Smooth muscle cell (in vitro differentiated cells): Measurements from ENCODE around the gene SH3BGRL2. TPM values are rescaled to one million over a fixed set of nuclear protein-coding genes. Genes with fewer than 3 reads are reported as not detected.
A peak's percentile ranks its signal among the peaks of the same experiment; 100 is the strongest.

Experiments
- DNase-seq: peaks from one replicate; lab custom pipeline; 2025; ENCODE audit not compliant: unreplicated experiment; lab: John Stamatoyannopoulos, UW
- H2AFZ ChIP-seq: fragments of 200-600 bp; sonication (generic); 2 replicates; pipeline ENCODE4 v1.6.0; 2016; ENCODE audit warnings: antibody characterized with exemption, low read depth, mild to moderate bottlenecking
- H3F3A ChIP-seq: fragments of 200-600 bp; sonication (generic); 2 replicates; pipeline ENCODE4 v1.6.0; 2017; ENCODE audit warnings: antibody characterized with exemption, low read depth
- H3K27ac ChIP-seq: fragments of 200-600 bp; sonication (generic); 2 replicates; pipeline ENCODE4 v1.5.1; 2016; ENCODE audit warnings: low read depth, mild to moderate bottlenecking
- H3K27me3 ChIP-seq: fragments of 200-600 bp; sonication (generic); 2 replicates; pipeline ENCODE4 v1.6.1; 2016; ENCODE audit warnings: low read depth, mild to moderate bottlenecking
- H3K36me3 ChIP-seq: fragments of 200-600 bp; sonication (generic); 2 replicates; pipeline ENCODE4 v1.5.1; 2016; ENCODE audit warnings: low read depth
- H3K4me1 ChIP-seq: fragments of 200-600 bp; sonication (generic); 2 replicates; pipeline ENCODE4 v1.5.1; 2016; ENCODE audit warnings: low read depth
- H3K4me2 ChIP-seq: fragments of 200-600 bp; sonication (generic); 2 replicates; pipeline ENCODE4 v1.6.0; 2016; ENCODE audit warnings: mild to moderate bottlenecking
- H3K4me3 ChIP-seq: fragments of 200-600 bp; sonication (generic); 2 replicates; pipeline ENCODE4 v1.5.1; 2016; ENCODE audit warnings: mild to moderate bottlenecking
- H3K79me2 ChIP-seq: fragments of 200-600 bp; sonication (generic); 2 replicates; pipeline ENCODE4 v1.6.0; 2016; ENCODE audit warnings: low read depth, mild to moderate bottlenecking
- H3K9ac ChIP-seq: fragments of 200-600 bp; sonication (generic); 2 replicates; pipeline ENCODE4 v1.6.0; 2016; ENCODE audit warnings: low read depth
- H3K9me3 ChIP-seq: fragments of 200-600 bp; sonication (generic); replicated peaks from 2 replicates; pipeline ENCODE4 v1.5.1; 2016; ENCODE audit warnings: low read depth
- H4K20me1 ChIP-seq: fragments of 200-600 bp; sonication (generic); 2 replicates; pipeline ENCODE4 v1.6.0; 2016; ENCODE audit warnings: low read depth
- CTCF ChIP-seq: fragments of 200-600 bp; sonication (generic); IDR thresholded peaks from 2 replicates; pipeline ENCODE4 v1.5.1; 2017; ENCODE audit warnings: borderline replicate concordance, mild to moderate bottlenecking, antibody characterized with exemption; ENCODE audit not compliant: insufficient read depth, poor library complexity, severe bottlenecking
- WGBS: methylation state at CpG from one replicate; pipeline ENCODE4 v1.1.7; 2016; ENCODE audit warnings: low lambda C conversion rate; 5-methylcytosine and 5-hydroxymethylcytosine counted together
- polyA plus RNA-seq: library from polyadenylated mRNA; unstranded; fragments of >200 nt; fragmentation: Nextera tagmentation; extraction: Ambion mirVana; gene quantifications from 2 replicates; pipeline ENCODE4 v1.2.1, GENCODE V29; 2016
- total RNA-seq: library from RNA; depleted of rRNA; stranded (reverse); fragments of >200 nt; gene quantifications from 2 replicates; pipeline ENCODE4 v1.2.3, GENCODE V29; 2014

SH3BGRL2 gene
- total and polyA plus RNA-seq, 2 experiments from 2014 or later: 4.5 to 15.1 TPM

GRCh38 chr6:79631693-79632172 is 604 bp downstream of the SH3BGRL2 start:
- WGBS: 11% methylated on average over 11 of the region's 12 CpGs
- H4K20me1 ChIP-seq: no peaks in the 10 kb centered on the region
- H3K9me3 ChIP-seq: no peaks in the 10 kb centered on the region
- H3K27me3 ChIP-seq: no peaks in the 10 kb centered on the region
- H3K27ac ChIP-seq: no peak overlapping the region
- no peaks in the 10 kb centered on the region for H3K79me2 ChIP-seq
- no peak for TF ChIP-seq CTCF
- peaks cover 15% of the 10 kb centered on the region for H3K4me1 ChIP-seq
- peak overlapping the region; percentile 99 for H3K4me3 ChIP-seq
- H3K9ac ChIP-seq: peak overlapping the region; percentile 68
- no peaks in the 10 kb centered on the region for H3K36me3 ChIP-seq
- H3F3A ChIP-seq: no peaks in the 10 kb centered on the region
- peak overlapping the region; percentile 99 for H2AFZ ChIP-seq
- no peak for DNase-seq
- H3K4me2 ChIP-seq: peak overlapping the region; percentile 94

DNA sequence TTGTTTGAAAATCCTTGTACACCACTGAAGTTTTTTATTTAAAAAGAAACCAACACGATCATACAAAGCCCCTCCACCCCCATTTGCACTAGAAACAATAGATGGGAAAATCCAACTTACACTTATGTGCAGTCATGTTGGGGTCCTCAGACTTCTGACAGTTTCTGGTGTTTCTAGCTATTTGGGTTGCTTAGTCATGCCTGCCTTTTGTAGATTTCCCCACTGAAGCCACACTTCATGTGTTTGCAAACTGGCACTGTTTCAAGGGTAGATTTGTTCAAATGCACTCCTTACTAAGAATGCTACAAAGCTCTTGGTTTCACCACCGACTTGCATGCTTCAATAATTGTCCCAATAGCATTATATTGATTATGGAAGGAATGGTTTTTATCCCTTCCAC is 1.5 kb downstream of the SH3BGRL2 start:
- peak overlapping the region; percentile 99 for H3K4me3 ChIP-seq
- TF ChIP-seq CTCF: no peak
- no peaks in the 10 kb centered on the region for H4K20me1 ChIP-seq
- DNase-seq: no peak
- H3K79me2 ChIP-seq: no peaks in the 10 kb centered on the region
- no peaks in the 10 kb centered on the region for H3K9me3 ChIP-seq
- no peak overlapping the region for H2AFZ ChIP-seq
- H3K36me3 ChIP-seq: no peaks in the 10 kb centered on the region
- peaks cover 15% of the 10 kb centered on the region for H3K4me1 ChIP-seq
- H3K27me3 ChIP-seq: no peaks in the 10 kb centered on the region
- H3K27ac ChIP-seq: no peak overlapping the region
- 89% methylated on average over 2 of the region's 2 CpGs for WGBS
- no peak overlapping the region for H3K9ac ChIP-seq
- H3F3A ChIP-seq: no peaks in the 10 kb centered on the region
- peak overlapping the region; percentile 94 for H3K4me2 ChIP-seq

DNA sequence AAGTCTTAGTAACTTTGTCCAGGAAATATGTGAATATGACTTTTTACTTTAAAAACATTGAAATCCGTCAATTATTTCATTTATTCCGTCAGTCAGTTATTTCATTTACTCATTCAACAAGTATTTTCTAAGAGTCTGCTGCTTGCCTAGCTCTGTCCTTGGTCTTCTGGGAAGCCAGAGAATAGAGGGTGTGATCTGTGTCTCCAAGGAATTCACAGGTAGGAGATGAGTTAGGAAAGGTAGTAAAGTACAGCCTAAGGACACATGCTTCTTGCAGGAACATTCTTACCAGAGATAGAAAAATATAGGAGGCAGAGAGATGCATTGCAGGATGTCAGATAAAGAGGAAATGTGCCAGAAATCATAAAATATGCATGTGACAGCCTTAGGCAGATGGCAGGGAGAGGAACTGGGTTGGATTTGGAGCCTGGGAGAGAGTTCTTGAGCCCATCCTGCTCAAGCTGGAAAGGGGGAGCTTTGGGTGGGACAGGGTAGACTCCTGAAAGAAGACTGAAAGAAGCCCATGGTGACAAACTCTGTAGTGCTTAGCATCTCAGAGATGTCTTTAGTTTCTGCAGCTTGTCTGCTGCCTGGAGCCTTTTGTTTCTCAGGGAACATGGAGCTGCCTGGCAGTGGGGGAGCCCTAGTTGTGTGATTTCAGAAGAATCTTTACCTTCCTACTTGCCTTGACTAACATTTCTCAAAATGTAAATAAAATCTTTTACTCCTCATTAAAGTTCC is 3.5 kb downstream of the SH3BGRL2 start:
- Histone ChIP-seq H3K36me3 (no peaks in the 10 kb centered on the region), H3K4me1 (peaks cover 17% of the 10 kb centered on the region), H3K27me3 (no peaks in the 10 kb centered on the region), H3K4me3 (no peak overlapping the region), H2AFZ (no peak overlapping the region), H4K20me1 (no peaks in the 10 kb centered on the region), H3K79me2 (no peaks in the 10 kb centered on the region), H3F3A (no peaks in the 10 kb centered on the region), H3K27ac (no peak overlapping the region), H3K9me3 (no peaks in the 10 kb centered on the region), H3K4me2 (no peak overlapping the region), H3K9ac (no peak overlapping the region)
- TF ChIP-seq CTCF: no peak
- WGBS: 78% methylated on average over 2 of the region's 2 CpGs
- DNase-seq: no peak

GRCh38 chr6:79635232-79635543 is 4.1 kb downstream of the SH3BGRL2 start:
- Histone ChIP-seq H3K79me2 (no peaks in the 10 kb centered on the region), H3K27ac (no peak overlapping the region), H3K4me3 (no peak overlapping the region), H3K27me3 (no peaks in the 10 kb centered on the region), H3K9ac (no peak overlapping the region), H3K4me2 (no peak overlapping the region), H3F3A (no peaks in the 10 kb centered on the region), H3K4me1 (peaks cover 23% of the 10 kb centered on the region), H2AFZ (no peak overlapping the region), H3K9me3 (no peaks in the 10 kb centered on the region), H3K36me3 (no peaks in the 10 kb centered on the region), H4K20me1 (no peaks in the 10 kb centered on the region)
- TF ChIP-seq CTCF: no peak
- WGBS: 86% methylated on average over 2 of the region's 2 CpGs
- no peak for DNase-seq
